Endothelial cell of umbilical vein (primary cell): ENCODE results near the gene LRP1B. TPM values are rescaled to one million over a fixed set of nuclear protein-coding genes. Genes with fewer than 3 reads are reported as not detected.

ENCODE experiments used
- BruUV-seq: library from RNA; stranded (reverse); fragments of 400-500 nt; replicated peaks from 2 replicates; lab custom pipeline; 2021; lab: Mats Ljungman, UMichigan
- CTCF ChIA-PET: fragments of 300-600, 350-600 bp; sonication (Branson Sonifier 250); formaldehyde crosslinking; loops from one replicate; lab custom pipeline; 2021; ENCODE audit warnings: antibody characterized with exemption, inconsistent platforms; lab: Charles Lee
- POLR2A ChIA-PET: fragments of 300-600, 350-600 bp; sonication (Branson Sonifier 250); formaldehyde crosslinking; loops from one replicate; lab custom pipeline; 2021; ENCODE audit warnings: antibody characterized with exemption, inconsistent platforms; lab: Charles Lee
- DNase-seq: peaks from one replicate; pipeline ENCODE4 v3.0.0-alpha.2; 2011; ENCODE audit warnings: low read depth, low spot score
- FAIRE-seq: peaks from 2 replicates; lab custom pipeline; 2011; peaks lifted over from hg19 to GRCh38; lab: Jason Lieb, UNC
- H2AFZ ChIP-seq: 2 replicates; pipeline ENCODE4 v1.6.0; 2012; ENCODE audit warnings: low read depth, low read length, control low read depth, inconsistent platforms
- H3K27ac ChIP-seq: 2 replicates; pipeline ENCODE4 v1.5.1; 2011; ENCODE audit warnings: low read depth, mild to moderate bottlenecking, control low read depth, low read length, moderate library complexity; ENCODE audit not compliant: insufficient read depth
- H3K27me3 ChIP-seq, 2 experiments: 2 replicates each; pipeline versions ENCODE4 v1.6.0 to v1.6.1; 2011; ENCODE audit warnings: low read length in 2 of 2, mixed read lengths in 1 of 2; ENCODE audit not compliant: control insufficient read depth in 2 of 2, insufficient read depth in 2 of 2
- H3K36me3 ChIP-seq, 2 experiments: 2 replicates in 1 of 2; 3 replicates in 1 of 2; pipeline ENCODE4 v1.5.1; 2011; ENCODE audit warnings: low read length in 2 of 2, mild to moderate bottlenecking in 1 of 2, moderate library complexity in 1 of 2; ENCODE audit not compliant: control insufficient read depth in 2 of 2, insufficient read depth in 2 of 2; ENCODE audit errors: extremely low read depth in 1 of 2
- H3K4me1 ChIP-seq: 3 replicates; pipeline ENCODE4 v1.5.1; 2011; ENCODE audit warnings: mild to moderate bottlenecking, low read length; ENCODE audit not compliant: control insufficient read depth, insufficient read depth; ENCODE audit errors: extremely low read depth
- H3K4me2 ChIP-seq: 2 replicates; pipeline ENCODE4 v1.6.1; 2011; ENCODE audit warnings: low read length, control low read depth, mixed read lengths; ENCODE audit not compliant: insufficient read depth
- H3K4me3 ChIP-seq, 3 experiments: fragments of 200-600 bp in 1 of 3; sonication (generic), shearing (Covaris generic) in 1 of 3; replicated peaks in 1 of 3; 2 replicates each; pipeline ENCODE4 v1.5.1; 2011 to 2016; ENCODE audit warnings: control low read depth in 3 of 3, low read length in 3 of 3, mild to moderate bottlenecking in 2 of 3, inconsistent platforms in 1 of 3, low read depth in 1 of 3, moderate library complexity in 1 of 3; ENCODE audit not compliant: insufficient read depth in 1 of 3
- H3K79me2 ChIP-seq: 2 replicates; pipeline ENCODE4 v1.6.0; 2012; ENCODE audit warnings: low read length, inconsistent platforms; ENCODE audit not compliant: control insufficient read depth, insufficient read depth
- H3K9ac ChIP-seq: replicated peaks from 2 replicates; pipeline ENCODE3; 2011; ENCODE audit warnings: low read length, control low read depth; ENCODE audit not compliant: insufficient read depth; ENCODE audit errors: extremely low read depth
- H3K9me1 ChIP-seq: replicated peaks from 3 replicates; pipeline ENCODE4 v1.6.0; 2011; ENCODE audit warnings: mild to moderate bottlenecking, low read length; ENCODE audit not compliant: control insufficient read depth, insufficient read depth; ENCODE audit errors: extremely low read depth
- H3K9me3 ChIP-seq: replicated peaks from 2 replicates; pipeline ENCODE4 v1.5.1; 2012; ENCODE audit warnings: low read length, inconsistent platforms; ENCODE audit not compliant: control insufficient read depth, insufficient read depth
- H4K20me1 ChIP-seq: replicated peaks from 2 replicates; pipeline ENCODE3; 2011; ENCODE audit warnings: mild to moderate bottlenecking, low read length; ENCODE audit not compliant: control insufficient read depth, insufficient read depth; ENCODE audit errors: extremely low read depth
- EZH2 ChIP-seq: IDR thresholded peaks from 2 replicates; pipeline ENCODE4 v1.6.1; 2012; ENCODE audit warnings: borderline replicate concordance, low read depth, mild to moderate bottlenecking, moderate library complexity, low read length, inconsistent platforms; ENCODE audit not compliant: severe bottlenecking
- FOS ChIP-seq: IDR thresholded peaks from 2 replicates; pipeline ENCODE4 v1.6.1; 2011; ENCODE audit warnings: mild to moderate bottlenecking, low read length, moderate library complexity, borderline replicate concordance; ENCODE audit not compliant: insufficient read depth
- JUN ChIP-seq: IDR thresholded peaks from 2 replicates; pipeline ENCODE4 v1.6.1; 2011; ENCODE audit warnings: borderline replicate concordance, low read depth; ENCODE audit not compliant: insufficient read length, insufficient read depth
- MAX ChIP-seq: IDR thresholded peaks from 2 replicates; pipeline ENCODE4 v1.6.1; 2011; ENCODE audit not compliant: insufficient read depth, insufficient read length
- MYC ChIP-seq: IDR thresholded peaks from one replicate; pipeline ENCODE4 v1.6.1; 2011; ENCODE audit warnings: mild to moderate bottlenecking, low read depth, low read length
- POLR2A ChIP-seq: IDR thresholded peaks from 2 replicates; pipeline ENCODE4 v1.6.1; 2012; ENCODE audit warnings: low read depth, mild to moderate bottlenecking, control low read depth, low read length
- POLR2AphosphoS5 ChIP-seq: IDR thresholded peaks from 2 replicates; pipeline ENCODE4 v1.6.1; 2012; ENCODE audit warnings: low read depth, mild to moderate bottlenecking, control low read depth, low read length, moderate library complexity; ENCODE audit not compliant: insufficient read depth
- dilution Hi-C: fragments of 300-500 bp; cut with MboI; formaldehyde crosslinking; loops from one replicate; pipeline ENCODE4 v1.15.0; 2019; ENCODE audit warnings: low sequenced_read_pairs; ENCODE audit not compliant: extremely low pct_ligation_motif_present
- intact Hi-C: fragments of 100-400 bp; cut with micrococcal nuclease; formaldehyde crosslinking; loops from one replicate; pipeline ENCODE4 v1.10.0; 2022
- polyA plus RNA-seq, 4 experiments: library from polyadenylated mRNA; depleted of rRNA in 3 of 4; stranded (reverse) in 3 of 4; unstranded in 1 of 4; fragments of >200 nt; gene quantifications; 2 replicates each; pipeline versions ENCODE4 v1.2.1 to v1.2.3, GENCODE V29; 2011 to 2012; ENCODE audit warnings: missing spikeins in 1 of 4
- total RNA-seq: library from RNA; stranded (reverse); gene quantifications from 2 replicates; pipeline ENCODE4 v1.2.3, GENCODE V29; 2021
- TF ChIP-seq, protein P1 (sequence below), 2 donors: IDR thresholded peaks; 1 replicate in 1 of 2; 2 replicates in 1 of 2; pipeline ENCODE4 v1.5.1; 2011; ENCODE audit warnings: low read length in 2 of 2, mild to moderate bottlenecking in 2 of 2, moderate library complexity in 2 of 2, control low read depth in 1 of 2, inconsistent platforms in 1 of 2, low read depth in 1 of 2; ENCODE audit not compliant: insufficient read depth in 1 of 2; ENCODE audit errors: extremely low read depth in 1 of 2

The LRP1B gene
- total and polyA plus RNA-seq, 2 donors (not counting 3 experiments of a cell fraction or from before 2014, with no cell fraction given), result 0.03 to 0.07 TPM

DNA sequence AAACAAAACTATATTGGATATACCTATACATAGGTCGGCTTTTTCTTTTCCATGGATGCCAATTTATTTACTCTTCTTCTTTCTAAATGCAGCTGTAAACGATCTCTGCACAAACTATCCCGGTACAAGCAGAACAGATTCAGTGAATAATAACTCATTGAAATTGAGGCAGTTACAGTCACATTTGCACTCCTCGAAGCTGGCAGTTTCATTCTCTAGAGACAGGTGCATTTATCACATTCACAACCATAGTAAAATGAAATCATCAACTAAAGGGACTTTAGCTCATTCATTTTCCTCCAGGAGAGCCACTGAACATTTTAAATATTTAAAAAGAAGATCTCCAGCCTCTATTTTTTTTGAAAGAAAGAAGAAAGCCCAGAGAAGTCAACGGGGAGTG is 551.7 kb downstream of the LRP1B start:
- Histone ChIP-seq H3K4me3 (no peak overlapping the region), H3K9ac (no peak overlapping the region), H3K79me2 (no peaks in the 10 kb centered on the region), H3K27me3 (no peaks in the 10 kb centered on the region), H3K27ac (no peak overlapping the region), H3K4me2 (no peak overlapping the region), H2AFZ (no peak overlapping the region), H3K9me1 (no peaks in the 10 kb centered on the region), H3K4me1 (no peaks in the 10 kb centered on the region), H3K36me3 (no peaks in the 10 kb centered on the region), H4K20me1 (no peaks in the 10 kb centered on the region), H3K9me3 (no peaks in the 10 kb centered on the region)
- no TSS peak for BruUV-seq
- ChIA-PET CTCF (interaction anchor here (0.9 kb wide), 1 partner anchor 10 kb away, joined by 3 read pairs; no protein-coding TSS in a partner anchor), POLR2A (no interaction called here)
- DNase-seq (no peak), FAIRE-seq (no peak)
- no peak for TF ChIP-seq MYC
- dilution Hi-C loops, result no loop called here
- intact Hi-C loops, result no loop called here

DNA sequence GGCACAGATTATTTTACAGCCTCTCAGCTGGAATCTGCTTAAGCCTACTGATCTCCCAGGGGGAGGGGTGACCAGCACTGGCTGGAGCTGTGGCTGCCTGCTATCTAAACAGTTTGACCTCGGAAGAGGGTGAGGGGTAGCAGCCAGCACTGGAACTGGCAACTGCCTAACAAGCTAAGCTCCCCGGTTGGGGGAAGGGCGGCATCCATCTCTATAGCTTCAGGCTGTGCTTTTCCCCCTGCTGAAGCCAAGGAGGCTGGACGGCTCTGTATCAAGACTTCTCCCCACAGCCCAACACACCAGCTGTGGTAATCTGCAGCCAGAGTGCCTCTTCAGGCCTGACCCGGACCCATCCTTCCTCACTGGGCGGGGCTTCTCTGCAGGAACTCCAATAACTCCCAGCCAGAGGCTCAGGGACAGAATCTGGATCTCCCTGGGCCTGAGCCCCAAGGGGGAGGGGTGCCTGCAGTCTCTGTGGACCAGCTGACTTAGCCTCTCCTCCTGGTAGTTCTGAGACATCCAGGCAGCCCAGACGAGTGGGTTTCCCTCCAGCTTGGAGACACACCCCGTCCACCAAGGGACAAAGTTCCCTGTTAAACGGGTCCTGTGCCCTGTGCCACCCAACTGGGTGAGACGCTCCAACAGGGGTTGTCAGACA is 560.2 kb downstream of the LRP1B start:
- FAIRE-seq, result no peak
- no peaks in the 10 kb centered on the region for H3K27me3 ChIP-seq
- no peaks in the 10 kb centered on the region for H4K20me1 ChIP-seq
- H3K4me3 ChIP-seq, result no peak overlapping the region
- no peaks in the 10 kb centered on the region for H3K36me3 ChIP-seq
- no peak overlapping the region for H2AFZ ChIP-seq
- intact Hi-C loops (no loop called here), dilution Hi-C loops (no loop called here)
- no peaks in the 10 kb centered on the region for H3K79me2 ChIP-seq
- H3K9me1 ChIP-seq, result no peaks in the 10 kb centered on the region
- H3K4me2 ChIP-seq, result no peak overlapping the region
- no peak overlapping the region for H3K27ac ChIP-seq
- TF ChIP-seq FOS (no peak), POLR2AphosphoS5 (no peak), JUN (no peak), EZH2 (no peak), MAX (no peak), POLR2A (no peak), MYC (no peak)
- TF ChIP-seq, protein P1, sequence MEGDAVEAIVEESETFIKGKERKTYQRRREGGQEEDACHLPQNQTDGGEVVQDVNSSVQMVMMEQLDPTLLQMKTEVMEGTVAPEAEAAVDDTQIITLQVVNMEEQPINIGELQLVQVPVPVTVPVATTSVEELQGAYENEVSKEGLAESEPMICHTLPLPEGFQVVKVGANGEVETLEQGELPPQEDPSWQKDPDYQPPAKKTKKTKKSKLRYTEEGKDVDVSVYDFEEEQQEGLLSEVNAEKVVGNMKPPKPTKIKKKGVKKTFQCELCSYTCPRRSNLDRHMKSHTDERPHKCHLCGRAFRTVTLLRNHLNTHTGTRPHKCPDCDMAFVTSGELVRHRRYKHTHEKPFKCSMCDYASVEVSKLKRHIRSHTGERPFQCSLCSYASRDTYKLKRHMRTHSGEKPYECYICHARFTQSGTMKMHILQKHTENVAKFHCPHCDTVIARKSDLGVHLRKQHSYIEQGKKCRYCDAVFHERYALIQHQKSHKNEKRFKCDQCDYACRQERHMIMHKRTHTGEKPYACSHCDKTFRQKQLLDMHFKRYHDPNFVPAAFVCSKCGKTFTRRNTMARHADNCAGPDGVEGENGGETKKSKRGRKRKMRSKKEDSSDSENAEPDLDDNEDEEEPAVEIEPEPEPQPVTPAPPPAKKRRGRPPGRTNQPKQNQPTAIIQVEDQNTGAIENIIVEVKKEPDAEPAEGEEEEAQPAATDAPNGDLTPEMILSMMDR (IDR thresholded peaks at IDR 0.05; ENCODE audit: extremely low read depth in 1 of 2, insufficient read depth in 1 of 2, low read depth in 1 of 2, low read length in 2 of 2), result no peak
- H3K9me3 ChIP-seq, result no peaks in the 10 kb centered on the region
- DNase-seq, result no peak
- CTCF ChIA-PET, result no interaction called here
- POLR2A ChIA-PET, result no interaction called here
- no peak overlapping the region for H3K9ac ChIP-seq
- BruUV-seq, result no TSS peak
- H3K4me1 ChIP-seq, result no peaks in the 10 kb centered on the region
